ENCODE results near the gene AVEN. TPM values are rescaled to one million over a fixed set of nuclear protein-coding genes. Genes with fewer than 3 reads are reported as not detected.

AVEN gene
- total and polyA plus RNA-seq, 2 donors (not counting 1 experiment from before 2014, with no cell fraction given), result 16.0 to 19.2 TPM

- Histone ChIP-seq H4K20me1 (ENCODE audit: control insufficient read depth, extremely low read depth, insufficient read depth, low read length) (no peaks in the 10 kb centered on the region), H2AFZ (ENCODE audit: low read length) (peak overlapping the region; percentile 93), H3K9me3 (ENCODE audit: control insufficient read depth, insufficient read depth, low read depth, low read length) (no peaks in the 10 kb centered on the region), H3K79me2 (ENCODE audit: control insufficient read depth, insufficient read depth, low read length) (no peaks in the 10 kb centered on the region), H3K4me3 (replicated peaks in 1 of 4; ENCODE audit: control extremely low read depth in 1 of 4, insufficient read depth in 1 of 4, low read depth in 3 of 4, low read length in 4 of 4) (peak overlapping the region; percentile 80 to 97 (median 91)), H3K9ac (ENCODE audit: insufficient read depth, low read length) (peak overlapping the region; percentile 85), H3K27me3 (ENCODE audit: control insufficient read depth, insufficient read depth, low read length) (no peaks in the 10 kb centered on the region), H3K36me3 (ENCODE audit: control insufficient read depth, insufficient read depth, low read length) (no peaks in the 10 kb centered on the region), H3K4me1 (ENCODE audit: control insufficient read depth, extremely low read depth, insufficient read depth, low read length) (peaks cover 5% of the 10 kb centered on the region), H3K27ac (ENCODE audit: insufficient read depth, low read length) (peak overlapping the region; percentile 84), H3K4me2 (ENCODE audit: extremely low read depth, insufficient read depth, low read length) (peak overlapping the region; percentile 85)
- DNase-seq (ENCODE audit: low read depth in 2 of 2), result peak; percentile 76 to 80
- TF ChIP-seq EZH2 (IDR thresholded peaks at IDR 0.05; ENCODE audit: low read length, missing control alignments) (no peak), CTCF (conservative IDR thresholded peaks at IDR 0.05 in 1 of 2, IDR thresholded peaks at IDR 0.05 in 1 of 2; ENCODE audit: low read depth in 1 of 2, low read length in 2 of 2) (no peak)
Observed at GRCh38 chr15:34038023-34038870, 757 bp downstream of the AVEN start.

- H3K27ac ChIP-seq (ENCODE audit: insufficient read depth, low read length), result no peak overlapping the region
- H3K9ac ChIP-seq (ENCODE audit: insufficient read depth, low read length), result no peak overlapping the region
- no peaks in the 10 kb centered on the region for H4K20me1 ChIP-seq (ENCODE audit: control insufficient read depth, extremely low read depth, insufficient read depth, low read length)
- no peaks in the 10 kb centered on the region for H3K27me3 ChIP-seq (ENCODE audit: control insufficient read depth, insufficient read depth, low read length)
- H3K9me3 ChIP-seq (ENCODE audit: control insufficient read depth, insufficient read depth, low read depth, low read length), result no peaks in the 10 kb centered on the region
- no peaks in the 10 kb centered on the region for H3K79me2 ChIP-seq (ENCODE audit: control insufficient read depth, insufficient read depth, low read length)
- H3K36me3 ChIP-seq (ENCODE audit: control insufficient read depth, insufficient read depth, low read length), result no peaks in the 10 kb centered on the region
- no peak for TF ChIP-seq EZH2 (IDR thresholded peaks at IDR 0.05; ENCODE audit: low read length, missing control alignments)
- no peak for TF ChIP-seq CTCF (conservative IDR thresholded peaks at IDR 0.05 in 1 of 2, IDR thresholded peaks at IDR 0.05 in 1 of 2; ENCODE audit: low read depth in 1 of 2, low read length in 2 of 2)
- no peak overlapping the region for H3K4me3 ChIP-seq (replicated peaks in 1 of 4; ENCODE audit: control extremely low read depth in 1 of 4, insufficient read depth in 1 of 4, low read depth in 3 of 4, low read length in 4 of 4)
- no peak for DNase-seq (ENCODE audit: low read depth in 2 of 2)
- H3K4me1 ChIP-seq (ENCODE audit: control insufficient read depth, extremely low read depth, insufficient read depth, low read length), result no peaks in the 10 kb centered on the region
- no peak overlapping the region for H3K4me2 ChIP-seq (ENCODE audit: extremely low read depth, insufficient read depth, low read length)
- H2AFZ ChIP-seq (ENCODE audit: low read length), result no peak overlapping the region
Observed at GRCh38 chr15:34031987-34032760, 6.8 kb downstream of the AVEN start.

DNA sequence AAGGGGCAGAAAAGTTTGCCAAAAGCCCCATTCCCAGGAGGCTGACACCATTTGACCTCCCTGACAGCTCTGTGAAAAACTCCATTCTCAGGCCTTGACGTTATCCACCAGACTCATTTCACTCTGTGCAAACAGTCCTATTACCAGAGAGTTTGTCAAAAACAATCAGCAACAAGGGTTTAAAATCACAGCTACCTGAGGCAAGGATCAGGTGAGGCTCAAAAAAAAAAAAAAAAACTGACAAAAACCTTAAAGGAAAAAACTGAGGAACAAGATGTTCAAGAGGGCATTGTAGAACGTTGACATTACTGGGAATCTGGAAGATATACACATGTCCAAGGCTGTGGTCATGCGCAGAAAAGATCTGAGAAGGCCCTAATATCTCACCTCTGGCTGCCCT, 11.4 kb downstream of the AVEN start:
- TF ChIP-seq CTCF (conservative IDR thresholded peaks at IDR 0.05 in 1 of 2, IDR thresholded peaks at IDR 0.05 in 1 of 2; ENCODE audit: low read depth in 1 of 2, low read length in 2 of 2) (no peak), EZH2 (IDR thresholded peaks at IDR 0.05; ENCODE audit: low read length, missing control alignments) (no peak)
- Histone ChIP-seq H2AFZ (ENCODE audit: low read length) (no peak overlapping the region), H3K9ac (ENCODE audit: insufficient read depth, low read length) (no peak overlapping the region), H3K4me2 (ENCODE audit: extremely low read depth, insufficient read depth, low read length) (no peak overlapping the region), H3K36me3 (ENCODE audit: control insufficient read depth, insufficient read depth, low read length) (no peaks in the 10 kb centered on the region), H4K20me1 (ENCODE audit: control insufficient read depth, extremely low read depth, insufficient read depth, low read length) (no peaks in the 10 kb centered on the region), H3K4me3 (replicated peaks in 1 of 4; ENCODE audit: control extremely low read depth in 1 of 4, insufficient read depth in 1 of 4, low read depth in 3 of 4, low read length in 4 of 4) (no peak overlapping the region), H3K27me3 (ENCODE audit: control insufficient read depth, insufficient read depth, low read length) (no peaks in the 10 kb centered on the region), H3K4me1 (ENCODE audit: control insufficient read depth, extremely low read depth, insufficient read depth, low read length) (no peaks in the 10 kb centered on the region), H3K9me3 (ENCODE audit: control insufficient read depth, insufficient read depth, low read depth, low read length) (no peaks in the 10 kb centered on the region), H3K79me2 (ENCODE audit: control insufficient read depth, insufficient read depth, low read length) (no peaks in the 10 kb centered on the region), H3K27ac (ENCODE audit: insufficient read depth, low read length) (no peak overlapping the region)
- DNase-seq (ENCODE audit: low read depth in 2 of 2), result no peak
